B cell (primary cell): ENCODE results near the gene GPR3. TPM values are rescaled to one million over a fixed set of nuclear protein-coding genes. Genes with fewer than 3 reads are reported as not detected.

Experiments
- ATAC-seq: fragments of 200-7000 bp; cut with Tn5 transposase; one replicate; pipeline ENCODE4 v1.10.0; 2021; ENCODE audit warnings: low read depth, mild to moderate bottlenecking, moderate number of reproducible peaks, moderate library complexity
- CTCF ChIA-PET: fragments of 350-600 bp; sonication (Branson Sonifier 250); formaldehyde crosslinking; loops from one replicate; lab custom pipeline; 2021; ENCODE audit warnings: antibody characterized with exemption, inconsistent platforms; lab: Charles Lee
- POLR2A ChIA-PET: fragments of 350-600 bp; sonication (Branson Sonifier 250); formaldehyde crosslinking; loops from one replicate; lab custom pipeline; 2021; ENCODE audit warnings: antibody characterized with exemption; lab: Charles Lee
- DNase-seq: peaks from one replicate; pipeline ENCODE4 v3.0.0; 2013
- H2AFZ ChIP-seq: 2 replicates; pipeline ENCODE4 v1.6.1; 2012; ENCODE audit warnings: mild to moderate bottlenecking, low read depth, low read length; ENCODE audit not compliant: insufficient read depth, poor library complexity, severe bottlenecking
- H3K27ac ChIP-seq, 2 donors: 1 replicate in 1 of 2; 2 replicates in 1 of 2; pipeline ENCODE4 v1.5.1; 2012 to 2013; ENCODE audit warnings: low read length in 2 of 2, mild to moderate bottlenecking in 2 of 2, moderate library complexity in 1 of 2
- H3K27me3 ChIP-seq, 4 experiments: fragments of 200-600 bp in 1 of 4; sonication (generic) in 1 of 4; replicated peaks in 1 of 4; 1 replicate in 2 of 4; 2 replicates in 2 of 4; pipeline versions ENCODE4 v1.6.1 to v1.7.0; 2013 to 2016; ENCODE audit warnings: low read length in 3 of 4, mild to moderate bottlenecking in 2 of 4, mixed read lengths in 1 of 4, moderate library complexity in 1 of 4; ENCODE audit not compliant: insufficient read depth in 4 of 4, control insufficient read depth in 3 of 4; ENCODE audit errors: control extremely low read depth in 1 of 4
- H3K36me3 ChIP-seq, 2 experiments: replicated peaks in 1 of 2; 1 replicate in 1 of 2; 2 replicates in 1 of 2; pipeline versions ENCODE4 v1.6.1 to v1.7.1; 2013; ENCODE audit warnings: low read length in 1 of 2; ENCODE audit not compliant: insufficient read depth in 2 of 2, control insufficient read depth in 1 of 2; ENCODE audit errors: control extremely low read depth in 1 of 2, extremely low read depth in 1 of 2
- H3K4me1 ChIP-seq, 2 donors: fragments of 200-600 bp in 1 of 2; sonication (generic) in 1 of 2; 1 replicate in 1 of 2; 2 replicates in 1 of 2; pipeline versions ENCODE4 v1.5.1 to v1.6.1; 2013 to 2017; ENCODE audit warnings: low read length in 2 of 2; ENCODE audit not compliant: control insufficient read depth in 2 of 2, insufficient read depth in 2 of 2
- H3K4me2 ChIP-seq: replicated peaks from 2 replicates; pipeline ENCODE3; 2012; ENCODE audit warnings: mild to moderate bottlenecking, low read depth, low read length; ENCODE audit not compliant: poor library complexity, severe bottlenecking
- H3K4me3 ChIP-seq, 5 experiments: fragments of 200-600 bp in 1 of 5; sonication (generic) in 1 of 5; 1 replicate in 3 of 5; 2 replicates in 2 of 5; pipeline versions ENCODE4 v1.5.1 to v1.7.0; 2011 to 2016; ENCODE audit warnings: low read length in 4 of 5, mild to moderate bottlenecking in 4 of 5, low read depth in 2 of 5, control low read depth in 1 of 5, moderate library complexity in 1 of 5; ENCODE audit not compliant: insufficient read depth in 1 of 5; ENCODE audit errors: control extremely low read depth in 1 of 5, extremely low read depth in 1 of 5
- H3K79me2 ChIP-seq: fragments of 200-600 bp; sonication (generic); one replicate; pipeline ENCODE4 v1.6.0; 2016; ENCODE audit warnings: low read length; ENCODE audit not compliant: control insufficient read depth, insufficient read depth
- H3K9ac ChIP-seq: fragments of 200-600 bp; sonication (generic); 2 replicates; pipeline ENCODE4 v1.6.1; 2017; ENCODE audit warnings: mild to moderate bottlenecking, low read length, moderate library complexity
- H3K9me3 ChIP-seq, 3 donors: one replicate each; pipeline versions ENCODE4 v1.6.1 to v1.7.1; 2013; ENCODE audit warnings: low read length in 2 of 3; ENCODE audit not compliant: control insufficient read depth in 2 of 3, insufficient read depth in 1 of 3; ENCODE audit errors: control extremely low read depth in 1 of 3
- H4K20me1 ChIP-seq: 2 replicates; pipeline ENCODE4 v1.6.0; 2012; ENCODE audit warnings: mild to moderate bottlenecking, low read length; ENCODE audit not compliant: insufficient read depth, control insufficient read depth, poor library complexity, severe bottlenecking
- H3K27ac Mint-ChIP-seq: one replicate; pipeline ENCODE4 v1.8.0; 2021; ENCODE audit warnings: mixed read lengths
- H3K27me3 Mint-ChIP-seq: one replicate; pipeline ENCODE4 v1.8.0; 2021; ENCODE audit warnings: mixed read lengths
- H3K4me1 Mint-ChIP-seq: one replicate; pipeline ENCODE4 v1.8.0; 2021; ENCODE audit warnings: mixed read lengths
- H3K4me3 Mint-ChIP-seq: one replicate; pipeline ENCODE4 v1.8.0; 2021; ENCODE audit warnings: mixed read lengths
- H3K9me3 Mint-ChIP-seq: one replicate; pipeline ENCODE4 v1.8.0; 2022; ENCODE audit warnings: mixed read lengths; ENCODE audit not compliant: insufficient read depth
- CTCF ChIP-seq: fragments of 200-600 bp; IDR thresholded peaks from one replicate; pipeline ENCODE4 v1.8.0; 2022; ENCODE audit warnings: antibody characterized with exemption, mild to moderate bottlenecking
- EZH2 ChIP-seq: IDR thresholded peaks from 2 replicates; pipeline ENCODE4 v1.6.1; 2012; ENCODE audit warnings: borderline replicate concordance, low read depth, mild to moderate bottlenecking, moderate library complexity, low read length; ENCODE audit not compliant: insufficient read depth, poor library complexity, severe bottlenecking
- WGBS: methylation state at CpG from one replicate; pipeline ENCODE4 v1.1.5; 2013; ENCODE audit warnings: missing lambda C conversion rate; ENCODE audit not compliant: insufficient coverage; 5-methylcytosine and 5-hydroxymethylcytosine counted together
- intact Hi-C: fragments of 100-400 bp; cut with micrococcal nuclease; formaldehyde crosslinking; loops from one replicate; pipeline ENCODE4 v1.10.0; 2022
- polyA minus RNA-seq: library from RNA; depleted of rRNA, polyadenylated mRNA; stranded (reverse); fragments of >200 nt; gene quantifications from 2 replicates; pipeline ENCODE4 v1.2.3, GENCODE V29; 2012
- polyA plus RNA-seq: library from polyadenylated mRNA; depleted of rRNA; stranded (reverse); fragments of >200 nt; gene quantifications from 2 replicates; pipeline ENCODE4 v1.2.3, GENCODE V29; 2012
- total RNA-seq, 2 donors: library from RNA; stranded (reverse); fragments of 120-200 nt in 1 of 2; gene quantifications; 1 replicate in 1 of 2; 2 replicates in 1 of 2; pipeline versions ENCODE4 v1.2.3 to v1.2.4, GENCODE V29; 2013 to 2022

The GPR3 gene
- total RNA-seq, result not detected in 2 replicates
- total RNA-seq (2013), result 0.09 TPM
- polyA plus RNA-seq, result 3.3 and 4.1 TPM in 2 replicates
- 1.6 and 3.9 TPM in 2 replicates for polyA minus RNA-seq

- 1% methylated on average over 67 of the region's 69 CpGs for WGBS
- H3K36me3 ChIP-seq, result no peaks in the 10 kb centered on the region
- peak within 1 kb of the TSS; percentile 81 for H3K4me3 Mint-ChIP-seq
These were observed at the start of gene GPR3 for GRCh38 chr1:27392096-27392777. TSS of gene GPR3 (plus strand) at chr1:27392622. CDS start at chr1:27393799, 1,177 bp downstream.

More at GRCh38 chr1:27392096-27392777, at the start of gene GPR3:
- TF ChIP-seq CTCF (peak; percentile 65), EZH2 (no peak)
- intact Hi-C loops, result loop anchor here (1.0 to 10.0 kb wide), 4 partner anchors 157 to 293 kb away; partner anchors contain the start of genes AHDC1 and WDTC1
- H3K4me3 ChIP-seq, result peak within 1 kb of the TSS in 4 of 5 experiments; percentile 34 to 60 (median 56)
- H3K4me2 ChIP-seq, result peak within 1 kb of the TSS; percentile 96
- peak within 1 kb of the TSS; percentile 75 for H2AFZ ChIP-seq
- H3K9ac ChIP-seq, result peak within 1 kb of the TSS; percentile 68
- no peaks in the 10 kb centered on the region for H3K79me2 ChIP-seq
- no peaks in the 10 kb centered on the region for H4K20me1 ChIP-seq
- Mint-ChIP-seq H3K4me1 (peaks cover 22% of the 10 kb centered on the region), H3K27ac (peak within 1 kb of the TSS; percentile 67), H3K27me3 (peaks cover 3% of the 10 kb centered on the region), H3K9me3 (no peaks in the 10 kb centered on the region)
- DNase-seq (peak; percentile 96), ATAC-seq (peak; percentile 91)
- ChIA-PET CTCF (interaction anchor here (1.0 to 9.4 kb wide), 13 partner anchors 11 to 277 kb away, joined by 3 to 297 read pairs (median 9); partner anchors contain the start of genes MAP3K6 and SYTL1), POLR2A (no interaction called here)
- no peaks in the 10 kb centered on the region for H3K9me3 ChIP-seq
- H3K27me3 ChIP-seq, result no peaks in the 10 kb centered on the region
- peak within 1 kb of the TSS in 1 of 2 donors; percentile 50 for H3K27ac ChIP-seq
- H3K4me1 ChIP-seq, result peaks cover 12 to 24% of the 10 kb centered on the region in 2 donors
